Erythroblast (primary cell): ENCODE results near the gene MYL4.

Source experiments
- DNase-seq, 2 experiments: peaks; one replicate each; lab custom pipeline; 2025; lab: John Stamatoyannopoulos, UW
- GATA1 ChIP-seq: IDR thresholded peaks from 2 replicates; pipeline ENCODE4 v1.6.1; 2011; ENCODE audit warnings: low read depth, mild to moderate bottlenecking, control low read depth, low read length, moderate library complexity
- POLR2A ChIP-seq: IDR thresholded peaks from 2 replicates; pipeline ENCODE4 v1.6.1; 2011; ENCODE audit warnings: mild to moderate bottlenecking, low read length

Gene MYL4

DNA sequence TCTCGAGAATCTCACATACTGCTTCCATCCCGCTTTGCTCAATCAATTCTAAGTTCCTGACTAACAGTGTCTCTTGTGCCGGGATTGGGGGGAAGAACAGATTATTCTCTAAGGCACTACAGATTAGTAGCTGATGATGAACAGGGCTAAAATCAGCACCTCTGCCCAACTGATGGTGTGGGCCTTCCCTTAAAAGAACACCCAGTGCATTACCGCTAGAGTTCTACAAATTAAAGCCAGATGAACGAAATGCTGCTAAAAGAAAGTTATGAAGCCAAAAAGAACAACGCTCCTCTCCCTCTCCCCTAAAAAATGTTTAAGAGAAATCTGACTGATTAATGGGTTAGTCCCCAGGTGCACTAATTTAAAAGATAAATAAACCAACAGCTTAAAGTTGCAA lies 24.5 kb upstream of the MYL4 start:
- TF ChIP-seq GATA1 (no peak), POLR2A (no peak)
- DNase-seq, result no peak

DNA sequence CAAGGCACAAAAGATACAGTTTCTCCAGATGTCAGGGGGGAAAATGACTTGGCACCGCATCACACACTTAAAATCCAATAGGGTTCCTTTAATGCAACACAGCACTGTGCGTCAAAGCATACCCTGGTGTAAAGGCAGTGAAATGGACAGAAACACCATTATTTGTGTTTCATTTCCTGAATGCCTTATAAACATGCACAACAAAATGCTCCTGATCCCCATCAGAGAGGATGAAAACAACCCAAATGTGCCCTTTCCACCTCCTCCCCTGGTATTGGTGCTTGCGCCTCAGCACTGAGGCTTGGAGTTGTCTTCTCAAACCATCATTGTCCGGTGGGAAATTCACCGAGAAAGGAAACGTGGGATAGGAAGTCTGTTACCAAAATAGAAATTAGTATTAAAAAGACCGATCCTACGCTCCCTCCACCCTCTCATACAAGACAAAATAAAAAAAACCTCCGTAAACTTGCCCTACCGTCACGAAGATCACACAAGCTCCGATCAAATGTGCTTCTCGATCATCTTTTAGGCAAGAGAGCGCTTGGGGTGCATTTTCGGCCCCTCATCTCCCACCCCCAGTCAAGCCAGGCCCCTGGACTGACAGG lies 20.8 kb upstream of the MYL4 start:
- peak; percentile 87 to 89 for DNase-seq
- TF ChIP-seq POLR2A (peak; percentile 29), GATA1 (no peak)

DNA sequence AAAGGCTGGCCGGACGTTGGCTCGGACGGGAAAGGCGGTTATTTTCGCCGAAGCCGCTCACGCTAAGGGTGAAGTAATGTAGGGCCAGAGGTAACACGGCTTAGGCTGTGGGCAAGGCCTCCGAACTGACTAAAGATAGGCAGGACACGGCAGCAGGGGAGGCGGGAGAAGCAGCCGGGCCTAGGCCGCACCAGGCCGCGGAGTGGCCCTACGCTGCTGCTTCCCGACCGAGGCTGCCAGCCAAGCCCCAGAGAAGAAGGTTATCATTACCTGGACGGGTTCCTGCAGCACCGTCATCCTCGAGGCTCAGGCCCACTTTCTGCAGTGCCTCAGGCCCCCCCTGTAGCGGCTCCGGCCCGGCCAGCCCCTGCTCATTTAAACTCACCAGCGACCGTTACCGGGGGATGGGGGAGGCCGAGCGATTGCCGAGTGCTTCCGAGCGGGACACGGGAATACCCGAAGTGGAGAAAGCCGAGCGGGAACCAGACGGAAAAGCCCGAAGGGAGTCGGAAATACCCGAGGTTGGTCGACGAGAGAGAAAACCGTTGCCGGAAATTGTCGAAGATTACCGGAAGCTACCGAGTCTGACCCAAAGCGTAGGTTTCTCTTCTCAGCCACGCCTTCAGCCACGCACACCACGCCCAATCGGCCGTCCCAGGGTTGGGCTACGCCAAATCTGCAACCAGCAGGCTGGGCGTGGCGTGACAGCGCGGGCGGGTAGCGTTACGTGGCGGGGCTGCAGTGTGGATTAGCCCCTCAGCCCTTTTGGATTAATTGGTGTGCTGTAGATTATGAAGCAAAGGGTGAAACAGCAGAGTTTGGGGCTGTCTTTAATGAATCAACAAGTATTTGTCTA lies 20.0 kb upstream of the MYL4 start, which contains the start of gene CDC27:
Gene CDC27 (minus strand): TSS at position 420 of the 856 bp plus-strand sequence. CDS start 123 bp downstream, at position 297.
- DNase-seq, result peak; percentile 100
- TF ChIP-seq POLR2A, result peak; percentile 88
- no peak for TF ChIP-seq GATA1

DNA sequence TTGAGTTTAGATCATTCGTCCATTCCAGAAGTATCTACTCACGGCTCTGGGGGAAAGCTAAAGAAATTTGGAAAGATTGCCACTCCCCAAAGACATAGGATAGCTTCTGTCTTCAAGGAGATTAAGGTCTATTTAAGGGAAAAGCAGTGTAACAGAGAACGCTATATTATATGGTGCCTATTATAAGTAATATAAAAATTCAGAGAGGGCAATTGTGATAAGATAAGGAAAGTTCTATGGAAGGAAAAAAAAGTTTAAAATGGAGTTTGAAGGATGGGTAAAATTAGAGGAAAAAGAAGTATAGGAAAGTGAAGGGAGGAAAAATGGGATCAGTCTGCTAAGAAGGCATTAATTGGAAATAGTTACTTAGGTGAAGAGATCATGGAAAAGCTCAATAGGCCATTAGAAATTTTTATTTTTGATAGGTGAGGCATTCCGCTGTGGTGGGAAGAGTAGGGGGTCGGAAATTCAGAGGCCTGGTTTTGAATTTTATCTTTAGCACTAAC lies 19.4 kb upstream of the MYL4 start:
- DNase-seq, result no peak
- TF ChIP-seq GATA1 (no peak), POLR2A (peak; percentile 68)

DNA sequence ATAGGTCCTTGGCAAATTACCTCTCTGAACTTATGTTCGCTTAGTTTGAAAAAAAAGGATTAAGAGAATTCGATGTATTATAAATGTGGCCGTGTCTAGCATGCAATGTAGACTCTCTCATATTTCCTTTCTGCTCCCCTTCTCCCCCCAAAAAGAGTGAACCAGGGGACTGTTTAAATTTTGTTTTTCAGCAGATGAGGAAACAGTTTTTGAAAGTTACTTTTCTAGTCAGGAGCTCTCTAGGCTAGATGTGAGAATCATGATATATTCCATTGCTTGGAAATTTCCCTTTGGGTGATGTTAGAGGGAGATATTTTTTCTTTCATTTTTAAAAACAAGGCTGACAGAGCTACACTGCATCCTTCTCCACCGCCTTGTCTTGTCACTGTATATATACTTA lies 18.9 kb upstream of the MYL4 start:
- DNase-seq, result peak in 1 of 2 experiments; percentile 70
- TF ChIP-seq POLR2A (no peak), GATA1 (no peak)

DNA sequence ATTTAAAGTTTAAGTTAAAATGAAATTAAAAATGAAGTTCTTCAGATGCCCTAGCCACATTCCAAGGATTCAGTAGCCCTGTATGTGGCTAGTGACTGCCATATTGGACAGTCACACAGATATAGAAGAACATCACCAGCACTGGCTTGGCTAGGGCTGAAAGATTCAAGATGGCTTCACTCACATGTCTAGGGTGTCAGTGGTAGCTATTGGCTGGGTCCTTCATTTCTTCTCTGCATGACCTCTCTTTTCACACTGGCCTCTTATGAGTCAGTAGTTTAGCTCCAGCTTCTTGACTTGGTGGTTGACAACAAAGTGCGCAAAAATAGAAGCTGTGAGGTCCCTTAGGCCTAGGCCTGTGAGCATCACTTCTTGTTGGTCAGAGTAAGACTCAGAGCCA lies 18.4 kb upstream of the MYL4 start:
- TF ChIP-seq GATA1 (no peak), POLR2A (no peak)
- no peak for DNase-seq

DNA sequence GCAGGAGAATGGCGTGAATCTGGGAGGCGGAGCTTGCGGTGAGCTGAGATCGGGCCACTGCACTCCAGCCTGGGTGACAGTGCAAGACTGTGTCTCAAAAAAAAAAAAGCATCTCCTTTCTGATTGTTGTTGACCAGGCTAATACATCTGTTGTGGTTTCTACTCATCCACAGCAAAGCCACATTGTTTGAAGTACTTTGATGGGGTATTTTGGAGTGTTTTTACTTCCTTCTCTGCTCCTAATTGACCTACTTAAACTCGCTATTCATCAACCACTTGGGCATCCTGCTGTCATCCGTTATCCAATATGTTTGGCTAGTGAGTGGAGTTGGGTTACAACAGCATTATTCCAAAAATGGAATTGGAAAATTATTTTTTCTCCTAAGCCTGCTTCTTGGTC lies 16.6 kb upstream of the MYL4 start:
- TF ChIP-seq POLR2A (no peak), GATA1 (no peak)
- DNase-seq, result no peak

DNA sequence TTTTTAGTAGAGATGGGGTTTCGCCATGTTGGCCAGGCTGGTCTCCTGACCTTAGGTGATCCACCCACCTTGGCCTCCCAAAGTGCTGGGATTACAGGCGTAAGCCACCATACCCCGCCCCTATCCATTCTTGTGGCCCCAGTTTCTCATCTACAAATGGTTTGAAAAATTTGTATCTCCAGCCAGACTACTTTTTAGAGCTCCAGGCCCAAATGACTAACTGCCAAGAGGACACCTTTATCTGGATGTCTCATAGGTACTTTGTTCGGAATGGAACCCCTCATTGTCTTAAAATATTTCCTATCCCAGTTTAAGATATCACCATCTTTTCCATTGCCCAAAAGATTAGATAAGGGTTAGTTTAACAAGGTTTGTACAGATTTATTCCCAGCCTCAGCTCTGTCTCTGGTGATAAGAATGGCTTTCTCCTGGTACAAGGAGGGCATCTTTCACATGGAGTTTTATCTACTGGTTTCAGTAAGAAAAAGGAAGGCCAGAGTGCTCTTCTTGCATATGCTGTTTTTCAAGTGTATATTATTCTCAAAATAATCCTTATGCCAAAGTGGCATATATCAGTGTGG lies 15.1 kb upstream of the MYL4 start:
- DNase-seq, result peak in 1 of 2 experiments; percentile 61
- no peak for TF ChIP-seq GATA1
- TF ChIP-seq POLR2A, result no peak

DNA sequence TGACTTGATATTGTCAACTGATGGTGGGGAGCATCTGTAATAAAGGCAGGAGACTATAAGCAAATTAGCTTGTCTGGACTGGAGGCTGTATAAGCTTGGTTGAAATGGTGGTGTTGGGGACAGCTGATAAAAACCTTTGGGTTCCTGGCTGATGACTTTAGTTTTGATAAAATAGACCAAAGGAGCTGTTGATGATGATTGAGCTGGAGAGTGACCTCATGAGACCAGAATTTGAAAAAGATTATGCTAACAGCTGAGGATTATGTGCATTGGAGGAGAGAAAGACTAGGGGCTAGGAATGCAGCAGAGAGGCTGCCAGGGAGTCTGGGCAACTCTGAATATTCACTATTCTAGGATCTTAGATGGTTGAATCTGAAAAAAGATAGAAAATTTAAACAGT lies 11.3 kb upstream of the MYL4 start:
- TF ChIP-seq POLR2A, result peak; percentile 46
- no peak for TF ChIP-seq GATA1
- peak; percentile 88 to 95 for DNase-seq

DNA sequence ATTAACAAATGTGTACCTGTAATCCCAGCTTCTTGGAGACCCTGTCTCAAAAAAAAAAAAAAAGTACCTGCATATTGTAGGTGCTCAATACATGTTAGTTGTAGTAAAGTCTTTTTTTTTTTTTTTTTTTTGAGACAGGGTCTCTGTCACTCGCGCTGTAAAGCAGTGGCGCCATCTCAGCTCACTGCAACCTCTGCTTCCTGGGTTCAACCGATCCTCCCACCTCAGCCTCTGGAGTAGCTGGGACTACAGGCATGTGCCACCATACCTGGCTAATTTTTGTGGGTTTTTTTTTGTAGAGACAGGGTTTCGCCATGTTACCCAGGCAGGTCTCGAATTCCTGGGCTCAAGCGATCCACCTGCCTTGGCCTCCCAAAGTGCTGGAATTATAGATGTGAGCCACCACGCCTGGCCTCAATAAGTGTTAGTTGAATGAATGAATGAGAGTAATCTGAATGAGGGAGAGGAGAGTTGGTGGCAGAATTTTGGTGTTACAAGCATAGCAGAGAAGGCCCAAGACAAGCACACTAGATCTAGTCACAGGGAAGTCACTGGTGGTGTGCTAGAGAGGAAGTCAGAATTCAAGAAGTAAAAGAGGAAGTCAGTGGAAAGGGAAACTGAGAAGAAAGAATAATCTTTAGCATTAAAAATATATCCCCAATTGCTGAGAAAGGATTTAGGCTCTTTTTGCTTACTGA lies 9.4 kb upstream of the MYL4 start:
- DNase-seq, result no peak
- TF ChIP-seq GATA1 (no peak), POLR2A (no peak)

DNA sequence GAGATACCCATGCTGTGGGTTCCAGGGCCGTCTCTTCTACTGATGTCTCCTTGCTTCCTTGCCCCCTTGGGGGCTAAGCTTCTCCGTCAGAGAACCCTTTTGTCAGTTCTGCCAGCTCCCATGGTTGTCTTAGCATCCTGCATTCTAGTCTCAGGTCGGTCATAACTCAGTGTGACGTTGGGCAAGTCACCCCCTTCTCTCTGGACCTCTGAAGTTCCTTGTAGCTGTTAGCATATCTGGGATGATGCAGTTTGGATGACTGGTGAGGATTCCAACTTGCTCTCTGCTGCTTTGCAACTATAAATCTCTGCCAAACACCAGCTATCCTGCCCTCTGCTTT lies 8.9 kb upstream of the MYL4 start:
- TF ChIP-seq POLR2A (no peak), GATA1 (no peak)

DNA sequence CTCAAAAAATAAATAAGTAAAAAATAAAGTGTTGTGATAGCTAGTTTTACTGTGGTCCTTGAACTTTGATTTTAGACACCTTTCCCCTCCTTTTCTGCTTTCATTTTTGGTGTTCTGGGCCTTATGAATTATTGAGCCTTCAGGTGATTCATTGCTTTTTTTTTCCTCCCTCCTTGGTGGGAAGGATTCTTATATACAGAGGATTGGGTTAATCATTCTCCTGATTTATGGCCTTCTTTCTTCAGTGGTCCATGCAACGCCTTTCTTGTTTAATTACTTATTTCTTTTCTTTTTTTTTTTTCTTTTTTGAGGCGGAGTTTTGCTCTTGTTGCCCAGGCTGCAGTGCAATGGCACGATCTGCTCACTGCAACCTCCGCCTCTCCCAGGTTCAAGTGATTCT lies 8.0 kb upstream of the MYL4 start:
- DNase-seq, result no peak
- TF ChIP-seq GATA1 (no peak), POLR2A (no peak)

More for the DNA sequence above, 8.9 kb upstream of the MYL4 start:
- DNase-seq, result no peak

DNA sequence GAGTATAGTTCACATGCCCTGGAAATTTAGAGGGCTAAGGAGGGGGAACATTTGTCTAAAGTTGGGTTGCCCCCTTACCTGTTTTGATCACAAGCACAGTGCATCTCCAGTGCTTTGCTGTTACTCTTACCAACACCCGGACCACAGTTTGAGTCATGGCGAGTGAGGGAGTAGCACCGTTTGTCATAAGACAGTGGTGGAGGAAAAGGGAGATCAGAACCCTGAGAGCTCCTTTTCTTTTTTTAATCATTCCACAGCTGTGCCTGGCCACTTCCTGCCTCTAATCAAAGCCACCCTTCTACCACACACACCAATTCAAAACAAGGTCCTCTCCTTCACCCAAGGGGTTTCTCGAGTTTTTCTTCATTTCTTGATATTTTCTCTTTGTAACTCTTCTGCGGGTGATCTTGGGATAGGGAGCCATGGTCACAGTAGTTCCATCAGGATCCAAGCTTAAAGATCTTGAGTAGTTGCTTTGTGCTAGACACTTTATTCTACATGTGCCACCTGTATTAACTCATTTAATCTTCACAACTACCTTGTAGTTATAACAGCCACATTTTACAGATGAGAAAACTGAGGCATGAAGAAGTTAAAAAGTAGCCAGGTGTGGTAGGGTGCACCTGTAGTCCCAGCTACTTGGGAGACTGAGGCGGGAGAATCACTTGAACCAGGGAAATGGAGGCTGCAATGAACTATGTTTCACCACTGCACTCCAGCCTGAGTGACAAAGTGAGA lies 5.0 kb upstream of the MYL4 start:
- no peak for DNase-seq
- TF ChIP-seq GATA1 (no peak), POLR2A (no peak)
